SK-N-SH treated with all-trans-retinoic acid at 6 μM for 48 hours (cell line): ENCODE results near the gene PTPN22.

ENCODE experiments used
- ARNTL ChIP-seq: fragments of 450-650 bp; formaldehyde crosslinking; IDR thresholded peaks from 2 replicates; pipeline ENCODE4 v1.5.0; 2020; ENCODE audit warnings: low read depth, mild to moderate bottlenecking, moderate library complexity, borderline replicate concordance
- ESRRG ChIP-seq: fragments of 250-450 bp; sonication (Bioruptor Pico); IDR thresholded peaks from 2 replicates; pipeline ENCODE4 v1.6.1; 2021; ENCODE audit warnings: mild to moderate bottlenecking
- GLIS3 ChIP-seq: fragments of 250-450 bp; sonication (Bioruptor Pico); IDR thresholded peaks from 2 replicates; pipeline ENCODE4 v1.5.0; 2020; ENCODE audit warnings: mild to moderate bottlenecking, moderate library complexity
- OSR1 ChIP-seq: fragments of 250-450 bp; sonication (Bioruptor Pico); IDR thresholded peaks from 2 replicates; pipeline ENCODE4 v1.8.0; 2022; ENCODE audit warnings: moderate library complexity, mild to moderate bottlenecking, inconsistent platforms
- PPARA ChIP-seq: fragments of 250-450 bp; sonication (Bioruptor Pico); IDR thresholded peaks from 2 replicates; pipeline ENCODE4 v1.5.0; 2020; ENCODE audit warnings: mild to moderate bottlenecking, borderline replicate concordance
- SNAI2 ChIP-seq: fragments of 250-450 bp; sonication (Bioruptor Pico); IDR thresholded peaks from 2 replicates; pipeline ENCODE4 v1.5.0; 2020; ENCODE audit warnings: mild to moderate bottlenecking, moderate library complexity
- TCF4 ChIP-seq: fragments of 250-450 bp; sonication (Bioruptor Pico); IDR thresholded peaks from 2 replicates; pipeline ENCODE4 v1.8.0; 2021; ENCODE audit warnings: mild to moderate bottlenecking, moderate library complexity, borderline replicate concordance
- TOX ChIP-seq: fragments of 250-450 bp; sonication (Bioruptor Pico); IDR thresholded peaks from 2 replicates; pipeline ENCODE4 v1.8.0; 2021; ENCODE audit warnings: mild to moderate bottlenecking, moderate library complexity, borderline replicate concordance
- ZFP3 ChIP-seq: fragments of 250-450 bp; sonication (Bioruptor Pico); IDR thresholded peaks from 2 replicates; pipeline ENCODE4 v1.5.0; 2020; ENCODE audit warnings: mild to moderate bottlenecking, moderate library complexity
- ZNF565 ChIP-seq: fragments of 450-650 bp; formaldehyde crosslinking; conservative IDR thresholded peaks from 2 replicates; pipeline ENCODE4 v1.5.0; 2020; ENCODE audit warnings: low read depth, mild to moderate bottlenecking, moderate library complexity
- ZNF8 ChIP-seq: fragments of 450-650 bp; formaldehyde crosslinking; IDR thresholded peaks from 2 replicates; pipeline ENCODE4 v1.5.0; 2020; ENCODE audit warnings: mild to moderate bottlenecking, moderate library complexity
- TF ChIP-seq, protein P1 (sequence below): fragments of 250-450 bp; sonication (Bioruptor Pico); IDR thresholded peaks from 2 replicates; pipeline ENCODE4 v1.5.1; 2020; ENCODE audit warnings: low read depth, mild to moderate bottlenecking, moderate library complexity
- TF ChIP-seq, protein P2 (sequence below): fragments of 250-450 bp; sonication (Bioruptor Pico); IDR thresholded peaks from 2 replicates; pipeline ENCODE4 v1.5.0; 2020; ENCODE audit warnings: mild to moderate bottlenecking, moderate library complexity

DNA sequence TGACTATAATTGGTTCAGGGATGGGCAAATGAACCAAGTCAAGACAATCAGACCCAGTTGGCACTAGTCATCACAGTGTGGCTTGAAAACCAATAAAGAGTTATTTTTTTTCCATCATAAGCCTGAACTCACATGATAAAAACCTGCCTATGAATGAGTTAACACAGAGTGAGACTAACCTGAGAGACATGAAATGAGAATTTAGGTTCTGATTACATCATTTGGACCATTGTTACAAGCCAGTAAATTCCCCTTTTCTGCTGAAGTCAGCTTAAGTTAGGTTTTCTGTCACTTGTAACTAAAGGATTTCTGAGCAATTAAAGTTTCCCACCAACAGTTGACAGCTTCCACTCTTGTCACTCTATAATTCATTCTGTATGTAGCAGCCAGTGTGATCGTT, 49.6 kb downstream of the PTPN22 start:
- no peak for TF ChIP-seq SNAI2
- no peak for TF ChIP-seq TOX (CRISPR knock-in tag)
- no peak for TF ChIP-seq ARNTL (CRISPR knock-in tag)
- TF ChIP-seq, protein P1, sequence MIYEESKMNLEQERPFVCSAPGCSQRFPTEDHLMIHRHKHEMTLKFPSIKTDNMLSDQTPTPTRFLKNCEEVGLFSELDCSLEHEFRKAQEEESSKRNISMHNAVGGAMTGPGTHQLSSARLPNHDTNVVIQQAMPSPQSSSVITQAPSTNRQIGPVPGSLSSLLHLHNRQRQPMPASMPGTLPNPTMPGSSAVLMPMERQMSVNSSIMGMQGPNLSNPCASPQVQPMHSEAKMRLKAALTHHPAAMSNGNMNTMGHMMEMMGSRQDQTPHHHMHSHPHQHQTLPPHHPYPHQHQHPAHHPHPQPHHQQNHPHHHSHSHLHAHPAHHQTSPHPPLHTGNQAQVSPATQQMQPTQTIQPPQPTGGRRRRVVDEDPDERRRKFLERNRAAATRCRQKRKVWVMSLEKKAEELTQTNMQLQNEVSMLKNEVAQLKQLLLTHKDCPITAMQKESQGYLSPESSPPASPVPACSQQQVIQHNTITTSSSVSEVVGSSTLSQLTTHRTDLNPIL = no peak
- TF ChIP-seq ZFP3 (CRISPR knock-in tag) = no peak
- no peak for TF ChIP-seq ESRRG (CRISPR knock-in tag)
- no peak for TF ChIP-seq ZNF8 (CRISPR knock-in tag)
- no peak for TF ChIP-seq OSR1 (CRISPR knock-in tag)
- TF ChIP-seq GLIS3 (CRISPR knock-in tag) = no peak
- TF ChIP-seq PPARA (CRISPR knock-in tag) = no peak
- no peak for TF ChIP-seq ZNF565 (CRISPR knock-in tag)
- no peak for TF ChIP-seq TCF4 (CRISPR knock-in tag)
- TF ChIP-seq, protein P2, sequence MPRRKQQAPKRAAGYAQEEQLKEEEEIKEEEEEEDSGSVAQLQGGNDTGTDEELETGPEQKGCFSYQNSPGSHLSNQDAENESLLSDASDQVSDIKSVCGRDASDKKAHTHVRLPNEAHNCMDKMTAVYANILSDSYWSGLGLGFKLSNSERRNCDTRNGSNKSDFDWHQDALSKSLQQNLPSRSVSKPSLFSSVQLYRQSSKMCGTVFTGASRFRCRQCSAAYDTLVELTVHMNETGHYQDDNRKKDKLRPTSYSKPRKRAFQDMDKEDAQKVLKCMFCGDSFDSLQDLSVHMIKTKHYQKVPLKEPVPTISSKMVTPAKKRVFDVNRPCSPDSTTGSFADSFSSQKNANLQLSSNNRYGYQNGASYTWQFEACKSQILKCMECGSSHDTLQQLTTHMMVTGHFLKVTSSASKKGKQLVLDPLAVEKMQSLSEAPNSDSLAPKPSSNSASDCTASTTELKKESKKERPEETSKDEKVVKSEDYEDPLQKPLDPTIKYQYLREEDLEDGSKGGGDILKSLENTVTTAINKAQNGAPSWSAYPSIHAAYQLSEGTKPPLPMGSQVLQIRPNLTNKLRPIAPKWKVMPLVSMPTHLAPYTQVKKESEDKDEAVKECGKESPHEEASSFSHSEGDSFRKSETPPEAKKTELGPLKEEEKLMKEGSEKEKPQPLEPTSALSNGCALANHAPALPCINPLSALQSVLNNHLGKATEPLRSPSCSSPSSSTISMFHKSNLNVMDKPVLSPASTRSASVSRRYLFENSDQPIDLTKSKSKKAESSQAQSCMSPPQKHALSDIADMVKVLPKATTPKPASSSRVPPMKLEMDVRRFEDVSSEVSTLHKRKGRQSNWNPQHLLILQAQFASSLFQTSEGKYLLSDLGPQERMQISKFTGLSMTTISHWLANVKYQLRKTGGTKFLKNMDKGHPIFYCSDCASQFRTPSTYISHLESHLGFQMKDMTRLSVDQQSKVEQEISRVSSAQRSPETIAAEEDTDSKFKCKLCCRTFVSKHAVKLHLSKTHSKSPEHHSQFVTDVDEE (CRISPR knock-in tag) = no peak
